DND-41 (cell line): Measurements from ENCODE around the gene PFKFB3.

ENCODE experiments used
- ATAC-seq: fragments of 200-7000 bp; cut with Tn5 transposase; 3 replicates; pipeline ENCODE4 v1.9.1; 2021; ENCODE audit warnings: low read depth; ENCODE audit not compliant: insufficient read depth
- DNase-seq: peaks from one replicate; pipeline ENCODE4 v3.0.0-alpha.2; 2020
- H2AFZ ChIP-seq: 2 replicates; pipeline ENCODE4 v1.6.0; 2012; ENCODE audit warnings: low read depth, low read length
- H3K27ac ChIP-seq: 2 replicates; pipeline ENCODE4 v1.5.1; 2012; ENCODE audit warnings: low read length, inconsistent platforms
- H3K27me3 ChIP-seq: fragments of 200-600 bp; sonication (generic); 2 replicates; pipeline ENCODE4 v1.6.0; 2012; ENCODE audit warnings: low read length, mild to moderate bottlenecking, inconsistent platforms; ENCODE audit not compliant: insufficient read depth, poor library complexity
- H3K36me3 ChIP-seq: 2 replicates; pipeline ENCODE4 v1.5.1; 2012; ENCODE audit warnings: low read length, inconsistent platforms; ENCODE audit not compliant: insufficient read depth
- H3K4me1 ChIP-seq: 2 replicates; pipeline ENCODE4 v1.5.1; 2012; ENCODE audit warnings: mild to moderate bottlenecking, low read length; ENCODE audit not compliant: insufficient read depth
- H3K4me2 ChIP-seq: 2 replicates; pipeline ENCODE4 v1.6.0; 2012; ENCODE audit warnings: mild to moderate bottlenecking, moderate library complexity, low read length, inconsistent platforms; ENCODE audit not compliant: insufficient read depth
- H3K4me3 ChIP-seq, 2 experiments: fragments of 200-600 bp in 1 of 2; shearing (Covaris generic) in 1 of 2; 2 replicates each; pipeline ENCODE4 v1.5.1; 2012 to 2016; ENCODE audit warnings: inconsistent platforms in 2 of 2, low read length in 2 of 2, mild to moderate bottlenecking in 2 of 2, low read depth in 1 of 2, moderate library complexity in 1 of 2
- H3K79me2 ChIP-seq: 2 replicates; pipeline ENCODE4 v1.6.0; 2012; ENCODE audit warnings: low read length, inconsistent platforms; ENCODE audit not compliant: insufficient read depth
- H3K9ac ChIP-seq: 2 replicates; pipeline ENCODE4 v1.6.0; 2012; ENCODE audit warnings: low read depth, mild to moderate bottlenecking, inconsistent platforms, low read length, moderate library complexity
- H3K9me3 ChIP-seq: 2 replicates; pipeline ENCODE4 v1.5.1; 2012; ENCODE audit warnings: low read length, moderate library complexity, mild to moderate bottlenecking, inconsistent platforms; ENCODE audit not compliant: insufficient read depth, severe bottlenecking
- H4K20me1 ChIP-seq: 2 replicates; pipeline ENCODE4 v1.6.0; 2012; ENCODE audit warnings: low read length; ENCODE audit not compliant: insufficient read depth
- EZH2 ChIP-seq: IDR thresholded peaks from 3 replicates; pipeline ENCODE4 v1.6.1; 2012; ENCODE audit warnings: borderline replicate concordance, low read depth, mild to moderate bottlenecking, moderate library complexity, low read length, inconsistent platforms; ENCODE audit not compliant: severe bottlenecking
- TF ChIP-seq, protein P1 (sequence below): IDR thresholded peaks from 2 replicates; pipeline ENCODE4 v1.5.1; 2012; ENCODE audit warnings: borderline replicate concordance, low read length, moderate library complexity, mild to moderate bottlenecking; ENCODE audit not compliant: poor library complexity, severe bottlenecking; ENCODE audit errors: extremely low read depth

The PFKFB3 gene

DNA sequence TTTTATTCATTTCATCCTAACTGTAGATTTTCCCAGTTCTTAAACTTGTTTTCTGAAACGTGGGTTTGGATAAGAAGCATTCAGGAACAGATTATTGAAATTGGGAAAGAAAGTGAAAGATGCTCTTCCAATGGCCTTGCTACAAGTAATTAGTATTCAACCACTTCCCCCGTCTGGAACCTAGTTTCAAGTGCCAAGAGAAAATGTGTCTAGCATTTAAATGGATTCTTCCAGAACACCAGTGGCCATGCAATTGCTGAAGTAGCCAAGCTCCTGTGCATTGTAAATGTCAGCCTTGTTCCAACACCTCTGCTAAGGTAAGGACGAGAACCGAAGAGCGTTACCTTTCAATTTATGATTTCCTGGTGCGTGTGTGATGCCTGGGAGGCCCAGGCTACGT is 68.2 kb downstream of the PFKFB3 start:
- H3K4me2 ChIP-seq: no peak overlapping the region
- ATAC-seq (no peak), DNase-seq (no peak)
- no peaks in the 10 kb centered on the region for H3K9me3 ChIP-seq
- TF ChIP-seq, protein P1, sequence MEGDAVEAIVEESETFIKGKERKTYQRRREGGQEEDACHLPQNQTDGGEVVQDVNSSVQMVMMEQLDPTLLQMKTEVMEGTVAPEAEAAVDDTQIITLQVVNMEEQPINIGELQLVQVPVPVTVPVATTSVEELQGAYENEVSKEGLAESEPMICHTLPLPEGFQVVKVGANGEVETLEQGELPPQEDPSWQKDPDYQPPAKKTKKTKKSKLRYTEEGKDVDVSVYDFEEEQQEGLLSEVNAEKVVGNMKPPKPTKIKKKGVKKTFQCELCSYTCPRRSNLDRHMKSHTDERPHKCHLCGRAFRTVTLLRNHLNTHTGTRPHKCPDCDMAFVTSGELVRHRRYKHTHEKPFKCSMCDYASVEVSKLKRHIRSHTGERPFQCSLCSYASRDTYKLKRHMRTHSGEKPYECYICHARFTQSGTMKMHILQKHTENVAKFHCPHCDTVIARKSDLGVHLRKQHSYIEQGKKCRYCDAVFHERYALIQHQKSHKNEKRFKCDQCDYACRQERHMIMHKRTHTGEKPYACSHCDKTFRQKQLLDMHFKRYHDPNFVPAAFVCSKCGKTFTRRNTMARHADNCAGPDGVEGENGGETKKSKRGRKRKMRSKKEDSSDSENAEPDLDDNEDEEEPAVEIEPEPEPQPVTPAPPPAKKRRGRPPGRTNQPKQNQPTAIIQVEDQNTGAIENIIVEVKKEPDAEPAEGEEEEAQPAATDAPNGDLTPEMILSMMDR: no peak
- no peak for TF ChIP-seq EZH2
- no peaks in the 10 kb centered on the region for H3K79me2 ChIP-seq
- no peak overlapping the region for H2AFZ ChIP-seq
- peaks cover 9% of the 10 kb centered on the region for H3K4me1 ChIP-seq
- no peaks in the 10 kb centered on the region for H4K20me1 ChIP-seq
- H3K27ac ChIP-seq: no peak overlapping the region
- H3K36me3 ChIP-seq: no peaks in the 10 kb centered on the region
- H3K27me3 ChIP-seq: no peaks in the 10 kb centered on the region
- H3K4me3 ChIP-seq: no peak overlapping the region
- no peak overlapping the region for H3K9ac ChIP-seq

DNA sequence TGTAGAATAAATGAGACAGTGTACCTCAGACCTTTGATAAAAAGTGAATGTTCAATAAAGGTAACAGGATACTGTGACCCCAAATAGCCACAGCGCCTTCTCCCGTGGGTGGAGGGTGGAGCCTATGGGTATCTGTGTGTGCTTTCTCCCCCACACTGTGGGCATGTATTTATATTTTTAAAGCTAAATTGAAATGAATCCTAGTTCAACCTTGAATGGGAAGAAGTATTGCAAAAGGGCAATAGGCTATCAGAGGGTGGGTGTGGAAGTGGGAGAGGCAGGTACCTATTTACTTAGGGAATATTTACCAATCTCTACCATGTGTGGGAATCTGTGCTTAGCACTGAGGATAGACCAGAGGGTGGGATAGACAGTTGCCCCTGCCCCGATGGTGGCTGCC is 68.9 kb downstream of the PFKFB3 start:
- Histone ChIP-seq H4K20me1 (no peaks in the 10 kb centered on the region), H3K79me2 (no peaks in the 10 kb centered on the region), H3K4me2 (no peak overlapping the region), H3K27ac (no peak overlapping the region), H3K27me3 (no peaks in the 10 kb centered on the region), H3K36me3 (no peaks in the 10 kb centered on the region), H3K4me3 (no peak overlapping the region), H3K4me1 (peaks cover 9% of the 10 kb centered on the region), H3K9me3 (no peaks in the 10 kb centered on the region), H2AFZ (no peak overlapping the region), H3K9ac (no peak overlapping the region)
- DNase-seq (no peak), ATAC-seq (no peak)
- no peak for TF ChIP-seq EZH2
- TF ChIP-seq, protein P1: no peak

DNA sequence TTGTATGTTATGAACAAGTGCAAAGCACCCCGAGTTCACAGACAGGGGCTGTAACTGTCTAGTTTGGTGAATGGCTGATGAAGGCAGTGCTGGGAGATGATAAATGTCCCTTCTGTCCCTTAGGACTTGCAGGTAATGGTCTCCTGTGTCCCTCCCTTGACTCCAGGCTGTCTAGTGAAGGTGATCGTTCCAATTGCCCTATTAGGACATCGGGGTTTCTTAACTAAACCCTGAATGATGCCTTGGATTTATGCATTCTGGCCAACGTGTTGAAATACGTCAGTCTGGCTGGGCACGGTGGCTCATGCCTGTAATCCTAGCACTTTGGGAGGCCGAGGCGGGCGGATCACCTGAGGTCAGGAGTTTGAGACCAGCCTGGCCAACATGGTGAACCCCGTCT is 69.4 kb downstream of the PFKFB3 start:
- H3K4me1 ChIP-seq: peaks cover 9% of the 10 kb centered on the region
- no peak overlapping the region for H2AFZ ChIP-seq
- no peaks in the 10 kb centered on the region for H3K36me3 ChIP-seq
- DNase-seq (no peak), ATAC-seq (no peak)
- no peaks in the 10 kb centered on the region for H3K27me3 ChIP-seq
- TF ChIP-seq EZH2: no peak
- TF ChIP-seq, protein P1: no peak
- H3K4me3 ChIP-seq: no peak overlapping the region
- no peaks in the 10 kb centered on the region for H3K9me3 ChIP-seq
- H4K20me1 ChIP-seq: no peaks in the 10 kb centered on the region
- H3K79me2 ChIP-seq: no peaks in the 10 kb centered on the region
- no peak overlapping the region for H3K9ac ChIP-seq
- H3K27ac ChIP-seq: no peak overlapping the region
- H3K4me2 ChIP-seq: no peak overlapping the region

DNA sequence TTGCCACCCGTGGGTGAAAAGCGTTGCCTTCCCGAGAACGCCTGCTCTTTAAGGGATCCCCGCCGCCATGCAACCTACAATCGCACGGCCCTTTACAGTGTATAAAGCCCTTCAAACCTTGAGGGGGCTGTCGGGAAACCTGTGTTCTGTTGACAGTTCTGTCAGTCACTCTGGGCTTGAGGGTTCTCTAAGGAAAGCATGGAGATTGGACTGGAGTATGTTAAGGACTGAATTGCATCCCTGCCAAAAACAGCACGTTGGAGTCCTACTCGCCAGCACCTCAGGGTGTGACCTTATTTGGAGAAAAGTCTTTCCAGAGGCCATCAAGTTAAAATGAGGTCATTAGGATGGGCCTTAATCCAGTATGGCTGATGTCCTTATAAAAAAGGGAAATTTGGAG is 70.6 kb downstream of the PFKFB3 start:
- Histone ChIP-seq H2AFZ (no peak overlapping the region), H3K4me3 (no peak overlapping the region), H3K4me1 (peaks cover 9% of the 10 kb centered on the region), H3K4me2 (no peak overlapping the region), H3K27ac (no peak overlapping the region), H3K9ac (no peak overlapping the region), H3K79me2 (no peaks in the 10 kb centered on the region), H3K36me3 (no peaks in the 10 kb centered on the region), H3K27me3 (no peaks in the 10 kb centered on the region), H4K20me1 (no peaks in the 10 kb centered on the region), H3K9me3 (no peaks in the 10 kb centered on the region)
- DNase-seq (no peak), ATAC-seq (no peak)
- TF ChIP-seq, protein P1: no peak
- no peak for TF ChIP-seq EZH2
